ENCODE data around the gene C11orf71.

C11orf71 gene

GRCh38 chr11:114353443-114353842 lies 46.9 kb downstream of the C11orf71 start:
- no peak for DNase-seq

GRCh38 chr11:114350022-114350421 lies 50.3 kb downstream of the C11orf71 start:
- no peak for DNase-seq
